ENCODE data around the gene MRPL55.

- TF ChIP-seq, protein P1, sequence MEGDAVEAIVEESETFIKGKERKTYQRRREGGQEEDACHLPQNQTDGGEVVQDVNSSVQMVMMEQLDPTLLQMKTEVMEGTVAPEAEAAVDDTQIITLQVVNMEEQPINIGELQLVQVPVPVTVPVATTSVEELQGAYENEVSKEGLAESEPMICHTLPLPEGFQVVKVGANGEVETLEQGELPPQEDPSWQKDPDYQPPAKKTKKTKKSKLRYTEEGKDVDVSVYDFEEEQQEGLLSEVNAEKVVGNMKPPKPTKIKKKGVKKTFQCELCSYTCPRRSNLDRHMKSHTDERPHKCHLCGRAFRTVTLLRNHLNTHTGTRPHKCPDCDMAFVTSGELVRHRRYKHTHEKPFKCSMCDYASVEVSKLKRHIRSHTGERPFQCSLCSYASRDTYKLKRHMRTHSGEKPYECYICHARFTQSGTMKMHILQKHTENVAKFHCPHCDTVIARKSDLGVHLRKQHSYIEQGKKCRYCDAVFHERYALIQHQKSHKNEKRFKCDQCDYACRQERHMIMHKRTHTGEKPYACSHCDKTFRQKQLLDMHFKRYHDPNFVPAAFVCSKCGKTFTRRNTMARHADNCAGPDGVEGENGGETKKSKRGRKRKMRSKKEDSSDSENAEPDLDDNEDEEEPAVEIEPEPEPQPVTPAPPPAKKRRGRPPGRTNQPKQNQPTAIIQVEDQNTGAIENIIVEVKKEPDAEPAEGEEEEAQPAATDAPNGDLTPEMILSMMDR (conservative IDR thresholded peaks at IDR 0.05; ENCODE audit: low read depth in 2 of 2): no peak
- no peak for TF ChIP-seq EZH2phosphoT487 (IDR thresholded peaks at IDR 0.05; ENCODE audit: unreplicated experiment)
- no peak for TF ChIP-seq EZH2 (IDR thresholded peaks at IDR 0.05; ENCODE audit: low read depth, unreplicated experiment)
- TF ChIP-seq, protein P2, sequence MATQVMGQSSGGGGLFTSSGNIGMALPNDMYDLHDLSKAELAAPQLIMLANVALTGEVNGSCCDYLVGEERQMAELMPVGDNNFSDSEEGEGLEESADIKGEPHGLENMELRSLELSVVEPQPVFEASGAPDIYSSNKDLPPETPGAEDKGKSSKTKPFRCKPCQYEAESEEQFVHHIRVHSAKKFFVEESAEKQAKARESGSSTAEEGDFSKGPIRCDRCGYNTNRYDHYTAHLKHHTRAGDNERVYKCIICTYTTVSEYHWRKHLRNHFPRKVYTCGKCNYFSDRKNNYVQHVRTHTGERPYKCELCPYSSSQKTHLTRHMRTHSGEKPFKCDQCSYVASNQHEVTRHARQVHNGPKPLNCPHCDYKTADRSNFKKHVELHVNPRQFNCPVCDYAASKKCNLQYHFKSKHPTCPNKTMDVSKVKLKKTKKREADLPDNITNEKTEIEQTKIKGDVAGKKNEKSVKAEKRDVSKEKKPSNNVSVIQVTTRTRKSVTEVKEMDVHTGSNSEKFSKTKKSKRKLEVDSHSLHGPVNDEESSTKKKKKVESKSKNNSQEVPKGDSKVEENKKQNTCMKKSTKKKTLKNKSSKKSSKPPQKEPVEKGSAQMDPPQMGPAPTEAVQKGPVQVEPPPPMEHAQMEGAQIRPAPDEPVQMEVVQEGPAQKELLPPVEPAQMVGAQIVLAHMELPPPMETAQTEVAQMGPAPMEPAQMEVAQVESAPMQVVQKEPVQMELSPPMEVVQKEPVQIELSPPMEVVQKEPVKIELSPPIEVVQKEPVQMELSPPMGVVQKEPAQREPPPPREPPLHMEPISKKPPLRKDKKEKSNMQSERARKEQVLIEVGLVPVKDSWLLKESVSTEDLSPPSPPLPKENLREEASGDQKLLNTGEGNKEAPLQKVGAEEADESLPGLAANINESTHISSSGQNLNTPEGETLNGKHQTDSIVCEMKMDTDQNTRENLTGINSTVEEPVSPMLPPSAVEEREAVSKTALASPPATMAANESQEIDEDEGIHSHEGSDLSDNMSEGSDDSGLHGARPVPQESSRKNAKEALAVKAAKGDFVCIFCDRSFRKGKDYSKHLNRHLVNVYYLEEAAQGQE (IDR thresholded peaks at IDR 0.05; ENCODE audit: unreplicated experiment): no peak
- TF ChIP-seq POLR2AphosphoS5 (IDR thresholded peaks at IDR 0.05; ENCODE audit: low read depth): no peak
- no peak for TF ChIP-seq JUNB (IDR thresholded peaks at IDR 0.05; ENCODE audit: unreplicated experiment)
- no peak for TF ChIP-seq CREB1 (CRISPR knock-in tag; IDR thresholded peaks at IDR 0.05; ENCODE audit: low read depth)
- no peak for TF ChIP-seq ZNF114 (CRISPR knock-in tag; IDR thresholded peaks at IDR 0.05)
- no peak for TF ChIP-seq ZNF331 (CRISPR knock-in tag; IDR thresholded peaks at IDR 0.05; ENCODE audit: low read depth)
Measured at GRCh38 chr1:228091084-228091483, 18.0 kb downstream of the MRPL55 start.

All from GM23338 (cell line).